ENCODE measurements around the gene SESTD1. TPM values are rescaled to one million over a fixed set of nuclear protein-coding genes. Genes with fewer than 3 reads are reported as not detected.

Gene SESTD1
- total and polyA plus RNA-seq, 2 of the 13 experiments (the other 11 are each of a cell fraction or from before 2014, with no cell fraction given) = 74.4 to 101 TPM

DNA sequence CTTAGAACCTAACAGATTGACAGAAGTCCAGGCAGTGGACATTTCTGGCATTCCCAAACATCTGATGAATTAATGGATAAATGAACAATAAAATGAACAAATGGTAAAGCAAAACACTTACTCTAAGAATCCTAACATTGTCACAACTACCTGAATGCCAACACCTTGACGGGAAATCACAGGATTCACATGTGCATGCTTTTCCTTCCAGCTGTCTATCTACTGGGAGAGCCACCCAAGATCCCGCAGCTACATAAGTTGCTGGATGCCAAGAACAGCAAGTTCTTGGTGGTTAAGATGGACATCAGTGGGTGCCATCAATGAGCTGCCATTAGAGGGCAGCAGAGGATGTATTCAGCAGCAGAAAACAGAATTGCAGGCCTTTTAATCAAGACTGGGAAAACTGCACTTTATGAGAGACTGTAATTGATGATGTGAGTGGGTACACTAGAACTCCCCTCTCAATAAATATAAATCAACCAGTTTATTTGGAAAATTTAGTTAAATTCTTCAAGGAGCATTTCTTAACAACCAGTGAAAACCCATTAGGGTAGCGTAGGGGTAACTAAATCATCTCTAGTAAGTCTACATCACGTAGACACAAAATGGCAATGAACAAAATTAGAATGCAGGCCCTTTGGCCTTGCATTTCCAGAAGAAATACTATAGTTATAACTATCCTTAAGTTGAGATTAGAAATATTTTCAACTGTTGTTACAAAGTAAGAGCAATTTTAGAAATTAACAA, 45.6 kb downstream of the SESTD1 start (continued):
- TF ChIP-seq, protein P1, sequence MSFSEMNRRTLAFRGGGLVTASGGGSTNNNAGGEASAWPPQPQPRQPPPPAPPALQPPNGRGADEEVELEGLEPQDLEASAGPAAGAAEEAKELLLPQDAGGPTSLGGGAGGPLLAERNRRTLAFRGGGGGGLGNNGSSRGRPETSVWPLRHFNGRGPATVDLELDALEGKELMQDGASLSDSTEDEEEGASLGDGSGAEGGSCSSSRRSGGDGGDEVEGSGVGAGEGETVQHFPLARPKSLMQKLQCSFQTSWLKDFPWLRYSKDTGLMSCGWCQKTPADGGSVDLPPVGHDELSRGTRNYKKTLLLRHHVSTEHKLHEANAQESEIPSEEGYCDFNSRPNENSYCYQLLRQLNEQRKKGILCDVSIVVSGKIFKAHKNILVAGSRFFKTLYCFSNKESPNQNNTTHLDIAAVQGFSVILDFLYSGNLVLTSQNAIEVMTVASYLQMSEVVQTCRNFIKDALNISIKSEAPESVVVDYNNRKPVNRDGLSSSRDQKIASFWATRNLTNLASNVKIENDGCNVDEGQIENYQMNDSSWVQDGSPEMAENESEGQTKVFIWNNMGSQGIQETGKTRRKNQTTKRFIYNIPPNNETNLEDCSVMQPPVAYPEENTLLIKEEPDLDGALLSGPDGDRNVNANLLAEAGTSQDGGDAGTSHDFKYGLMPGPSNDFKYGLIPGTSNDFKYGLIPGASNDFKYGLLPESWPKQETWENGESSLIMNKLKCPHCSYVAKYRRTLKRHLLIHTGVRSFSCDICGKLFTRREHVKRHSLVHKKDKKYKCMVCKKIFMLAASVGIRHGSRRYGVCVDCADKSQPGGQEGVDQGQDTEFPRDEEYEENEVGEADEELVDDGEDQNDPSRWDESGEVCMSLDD (CRISPR knock-in tag; IDR thresholded peaks at IDR 0.05; ENCODE audit: borderline replicate concordance) = no peak
- TF ChIP-seq NR2F1 (CRISPR knock-in tag; IDR thresholded peaks at IDR 0.05) = no peak
- TF ChIP-seq ZNF737 (CRISPR knock-in tag; IDR thresholded peaks at IDR 0.05; ENCODE audit: borderline replicate concordance) = no peak
- no peak for TF ChIP-seq ZNF720 (CRISPR knock-in tag; IDR thresholded peaks at IDR 0.05)
- no peak for TF ChIP-seq KLF15 (CRISPR knock-in tag; IDR thresholded peaks at IDR 0.05; ENCODE audit: borderline replicate concordance)
- TF ChIP-seq KDM2A (CRISPR knock-in tag; IDR thresholded peaks at IDR 0.05; ENCODE audit: borderline replicate concordance, low read depth) = no peak
- TF ChIP-seq NFIC (IDR thresholded peaks at IDR 0.05; ENCODE audit: low read length) = no peak
- TF ChIP-seq U2AF1 (optimal IDR thresholded peaks at IDR 0.05; ENCODE audit: low read depth, low read length) = no peak
- TF ChIP-seq FOXO1 (CRISPR knock-in tag; IDR thresholded peaks at IDR 0.05) = 0 out of 2 replicates have a peak, but pooled peaks have one; percentile 33
- no peak for TF ChIP-seq KAT2B (IDR thresholded peaks at IDR 0.05; ENCODE audit: borderline replicate concordance, low read depth, low read length)
- TF ChIP-seq, protein P2, sequence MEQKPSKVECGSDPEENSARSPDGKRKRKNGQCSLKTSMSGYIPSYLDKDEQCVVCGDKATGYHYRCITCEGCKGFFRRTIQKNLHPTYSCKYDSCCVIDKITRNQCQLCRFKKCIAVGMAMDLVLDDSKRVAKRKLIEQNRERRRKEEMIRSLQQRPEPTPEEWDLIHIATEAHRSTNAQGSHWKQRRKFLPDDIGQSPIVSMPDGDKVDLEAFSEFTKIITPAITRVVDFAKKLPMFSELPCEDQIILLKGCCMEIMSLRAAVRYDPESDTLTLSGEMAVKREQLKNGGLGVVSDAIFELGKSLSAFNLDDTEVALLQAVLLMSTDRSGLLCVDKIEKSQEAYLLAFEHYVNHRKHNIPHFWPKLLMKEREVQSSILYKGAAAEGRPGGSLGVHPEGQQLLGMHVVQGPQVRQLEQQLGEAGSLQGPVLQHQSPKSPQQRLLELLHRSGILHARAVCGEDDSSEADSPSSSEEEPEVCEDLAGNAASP (CRISPR knock-in tag; IDR thresholded peaks at IDR 0.05; ENCODE audit: borderline replicate concordance) = no peak
- peak; percentile 86 for TF ChIP-seq RAD21 (CRISPR knock-in tag; IDR thresholded peaks at IDR 0.05)
- TF ChIP-seq SIX4 (CRISPR knock-in tag; IDR thresholded peaks at IDR 0.05) = no peak
- no peak for TF ChIP-seq ZNF282 (IDR thresholded peaks at IDR 0.05; ENCODE audit: partially characterized antibody)
- no peak for TF ChIP-seq SNRNP70 (IDR thresholded peaks at IDR 0.05; ENCODE audit: low read depth, low read length)
- TF ChIP-seq, protein P3, sequence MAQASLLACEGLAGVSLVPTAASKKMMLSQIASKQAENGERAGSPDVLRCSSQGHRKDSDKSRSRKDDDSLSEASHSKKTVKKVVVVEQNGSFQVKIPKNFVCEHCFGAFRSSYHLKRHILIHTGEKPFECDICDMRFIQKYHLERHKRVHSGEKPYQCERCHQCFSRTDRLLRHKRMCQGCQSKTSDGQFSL (CRISPR knock-in tag; IDR thresholded peaks at IDR 0.05) = no peak
- TF ChIP-seq, protein P4, sequence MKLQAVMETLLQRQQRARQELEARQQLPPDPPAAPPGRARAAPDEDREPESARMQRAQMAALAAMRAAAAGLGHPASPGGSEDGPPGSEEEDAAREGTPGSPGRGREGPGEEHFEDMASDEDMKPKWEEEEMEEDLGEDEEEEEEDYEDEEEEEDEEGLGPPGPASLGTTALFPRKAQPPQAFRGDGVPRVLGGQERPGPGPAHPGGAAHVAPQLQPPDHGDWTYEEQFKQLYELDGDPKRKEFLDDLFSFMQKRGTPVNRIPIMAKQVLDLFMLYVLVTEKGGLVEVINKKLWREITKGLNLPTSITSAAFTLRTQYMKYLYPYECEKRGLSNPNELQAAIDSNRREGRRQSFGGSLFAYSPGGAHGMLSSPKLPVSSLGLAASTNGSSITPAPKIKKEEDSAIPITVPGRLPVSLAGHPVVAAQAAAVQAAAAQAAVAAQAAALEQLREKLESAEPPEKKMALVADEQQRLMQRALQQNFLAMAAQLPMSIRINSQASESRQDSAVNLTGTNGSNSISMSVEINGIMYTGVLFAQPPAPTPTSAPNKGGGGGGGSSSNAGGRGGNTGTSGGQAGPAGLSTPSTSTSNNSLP (IDR thresholded peaks at IDR 0.05; ENCODE audit: low read depth, low read length) = peak; percentile 63; the same call in 1 of the 2 replicates
- TF ChIP-seq SOX13 (IDR thresholded peaks at IDR 0.05) = no peak
- no peak; a peak in 1 of 4 replicates for TF ChIP-seq SOX13 (CRISPR knock-in tag; conservative IDR thresholded peaks at IDR 0.05 in 1 of 2, IDR thresholded peaks at IDR 0.05 in 1 of 2)
- no peak for TF ChIP-seq EED (CRISPR knock-in tag; IDR thresholded peaks at IDR 0.05)
- TF ChIP-seq ZNF792 (CRISPR knock-in tag; IDR thresholded peaks at IDR 0.05) = 0 out of 2 replicates have a peak, but pooled peaks have one; percentile 29
- TF ChIP-seq THAP11 (CRISPR knock-in tag; IDR thresholded peaks at IDR 0.05) = peak; percentile 29; the same call in 1 of the 2 replicates
- TF ChIP-seq WIZ (CRISPR knock-in tag; IDR thresholded peaks at IDR 0.05) = no peak
- no peak for TF ChIP-seq RBFOX2 (IDR thresholded peaks at IDR 0.05; ENCODE audit: low read depth, low read length)
- TF ChIP-seq KLF6 (CRISPR knock-in tag; IDR thresholded peaks at IDR 0.05) = peak; percentile 54; the same call in 1 of the 2 replicates
- TF ChIP-seq ZNF251 (CRISPR knock-in tag; IDR thresholded peaks at IDR 0.05) = no peak

Measured in HepG2 (cell line).